OCI-LY3 (cell line): ENCODE data around the gene CYP24A1.

ENCODE experiments used
- H2AFZ ChIP-seq: fragments of 200-600, 300-600 bp; shearing (Covaris generic); 2 replicates; pipeline ENCODE4 v1.6.0; 2014; ENCODE audit warnings: antibody characterized with exemption, low read depth, low read length
- H3K27ac ChIP-seq: fragments of 200-600, 300-600 bp; sonication (generic); 2 replicates; pipeline ENCODE4 v1.5.1; 2014; ENCODE audit warnings: mild to moderate bottlenecking, low read length, moderate library complexity, mixed read lengths
- H3K27me3 ChIP-seq: fragments of 200-600, 300-600 bp; sonication (generic); 2 replicates; pipeline ENCODE4 v1.6.1; 2014; ENCODE audit warnings: low read depth, low read length, mixed read lengths
- H3K36me3 ChIP-seq: fragments of 200-600, 300-600 bp; sonication (generic); replicated peaks from 2 replicates; pipeline ENCODE3; 2014; ENCODE audit warnings: low read depth, low read length, mixed read lengths
- H3K4me1 ChIP-seq: fragments of 300-600, 200-600 bp; sonication (generic); 2 replicates; pipeline ENCODE4 v1.6.1; 2014; ENCODE audit warnings: low read length, mixed read lengths
- H3K4me2 ChIP-seq: fragments of 200-600, 300-600 bp; sonication (generic); 2 replicates; pipeline ENCODE4 v1.6.1; 2014; ENCODE audit warnings: low read length, mixed read lengths
- H3K4me3 ChIP-seq: fragments of 300-600, 200-600 bp; sonication (generic); 2 replicates; pipeline ENCODE4 v1.5.1; 2014; ENCODE audit warnings: antibody characterized with exemption, mild to moderate bottlenecking, low read length, moderate library complexity
- H3K79me2 ChIP-seq: fragments of 300-600, 200-600 bp; shearing (Covaris generic); 2 replicates; pipeline ENCODE4 v1.6.1; 2014; ENCODE audit warnings: mild to moderate bottlenecking, low read length, mixed read lengths
- H3K9ac ChIP-seq: fragments of 300-600, 200-600 bp; shearing (Covaris generic); 2 replicates; pipeline ENCODE4 v1.6.0; 2014; ENCODE audit warnings: mild to moderate bottlenecking, low read length, moderate library complexity
- H3K9me3 ChIP-seq: fragments of 200-600, 300-600 bp; shearing (Covaris generic); 2 replicates; pipeline ENCODE4 v1.6.1; 2014; ENCODE audit warnings: low read length, mixed read lengths; ENCODE audit not compliant: insufficient read depth
- H4K20me1 ChIP-seq: fragments of 200-600, 300-600 bp; sonication (generic); 2 replicates; pipeline ENCODE4 v1.6.1; 2016; ENCODE audit warnings: low read length, mixed read lengths; ENCODE audit not compliant: insufficient read depth
- EZH2phosphoT487 ChIP-seq: fragments of 200-600 bp; shearing (Covaris generic); IDR thresholded peaks from 2 replicates; pipeline ENCODE4 v1.6.1; 2018; ENCODE audit warnings: antibody characterized with exemption, mixed run types, low read depth
- TF ChIP-seq, protein P1 (sequence below): fragments of 200-600, 300-600 bp; sonication (generic); IDR thresholded peaks from 2 replicates; pipeline ENCODE4 v1.5.1; 2014; ENCODE audit warnings: antibody characterized with exemption, low read length, low read depth

CYP24A1 gene

DNA sequence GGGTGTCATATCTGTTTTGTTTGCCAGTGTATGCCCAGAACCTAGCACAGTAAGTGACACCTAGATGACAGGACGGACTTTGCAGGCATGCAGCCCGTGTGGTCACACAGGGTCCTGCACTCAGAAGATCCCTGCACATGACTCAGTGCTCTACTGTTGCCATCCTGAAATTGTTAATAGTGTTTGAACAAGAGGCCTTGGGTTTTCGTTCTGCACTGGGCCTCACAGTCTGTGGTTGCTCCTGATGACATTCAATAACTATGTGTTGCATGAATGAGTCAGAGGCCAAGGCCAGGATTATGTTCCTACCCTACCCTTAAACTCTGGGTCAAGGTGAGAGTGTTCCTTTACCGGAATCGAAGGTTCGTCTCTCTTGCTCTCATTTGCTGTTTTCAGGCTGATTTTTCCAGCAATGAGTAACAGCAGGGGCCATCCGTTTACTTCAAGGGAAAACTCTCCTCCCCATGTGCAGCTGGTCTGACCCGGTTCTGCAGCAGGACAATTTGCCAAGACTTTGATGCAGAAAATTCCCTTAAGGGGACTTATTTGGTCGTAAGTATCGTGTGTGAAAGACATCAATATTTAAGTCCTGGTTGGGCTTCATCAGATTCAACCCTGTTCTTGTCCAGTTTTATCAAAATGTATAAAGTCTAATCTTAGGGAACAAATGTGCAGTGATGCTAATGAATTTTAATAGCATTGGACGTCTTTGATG, 21.1 kb upstream of the CYP24A1 start:
- Histone ChIP-seq H3K4me3 (peak overlapping the region; percentile 59), H3K9ac (no peak overlapping the region), H3K4me1 (peaks cover 24% of the 10 kb centered on the region), H3K27me3 (peaks cover 19% of the 10 kb centered on the region), H3K79me2 (no peaks in the 10 kb centered on the region), H4K20me1 (no peaks in the 10 kb centered on the region), H3K27ac (no peak overlapping the region), H3K4me2 (peak overlapping the region; percentile 82), H3K9me3 (no peaks in the 10 kb centered on the region), H2AFZ (peak overlapping the region; percentile 40; the same call in 1 of the 2 replicates), H3K36me3 (no peaks in the 10 kb centered on the region)
- TF ChIP-seq, protein P1, sequence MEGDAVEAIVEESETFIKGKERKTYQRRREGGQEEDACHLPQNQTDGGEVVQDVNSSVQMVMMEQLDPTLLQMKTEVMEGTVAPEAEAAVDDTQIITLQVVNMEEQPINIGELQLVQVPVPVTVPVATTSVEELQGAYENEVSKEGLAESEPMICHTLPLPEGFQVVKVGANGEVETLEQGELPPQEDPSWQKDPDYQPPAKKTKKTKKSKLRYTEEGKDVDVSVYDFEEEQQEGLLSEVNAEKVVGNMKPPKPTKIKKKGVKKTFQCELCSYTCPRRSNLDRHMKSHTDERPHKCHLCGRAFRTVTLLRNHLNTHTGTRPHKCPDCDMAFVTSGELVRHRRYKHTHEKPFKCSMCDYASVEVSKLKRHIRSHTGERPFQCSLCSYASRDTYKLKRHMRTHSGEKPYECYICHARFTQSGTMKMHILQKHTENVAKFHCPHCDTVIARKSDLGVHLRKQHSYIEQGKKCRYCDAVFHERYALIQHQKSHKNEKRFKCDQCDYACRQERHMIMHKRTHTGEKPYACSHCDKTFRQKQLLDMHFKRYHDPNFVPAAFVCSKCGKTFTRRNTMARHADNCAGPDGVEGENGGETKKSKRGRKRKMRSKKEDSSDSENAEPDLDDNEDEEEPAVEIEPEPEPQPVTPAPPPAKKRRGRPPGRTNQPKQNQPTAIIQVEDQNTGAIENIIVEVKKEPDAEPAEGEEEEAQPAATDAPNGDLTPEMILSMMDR: 0 out of 2 replicates have a peak, but pooled peaks have one; percentile 4
- no peak for TF ChIP-seq EZH2phosphoT487

DNA sequence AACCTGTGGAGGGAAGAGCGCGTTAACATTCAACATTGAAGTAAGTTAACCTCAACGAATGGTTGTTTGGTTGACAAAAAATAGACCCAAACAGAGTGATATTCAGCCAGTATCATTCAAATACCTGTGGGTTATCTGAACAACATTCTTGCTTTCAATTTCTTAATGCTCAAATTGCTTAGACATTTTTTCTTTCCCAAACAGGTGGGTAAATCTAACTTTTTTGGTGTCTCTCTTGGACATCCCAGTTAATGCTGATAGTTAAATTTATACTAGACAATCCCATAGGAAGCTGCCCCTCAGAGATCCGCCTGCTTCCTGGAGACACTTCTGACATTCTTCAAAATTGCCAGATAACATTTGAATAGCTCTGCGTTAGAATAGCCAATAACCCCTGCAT, 20.0 kb upstream of the CYP24A1 start:
- Histone ChIP-seq H4K20me1 (no peaks in the 10 kb centered on the region), H3K27me3 (peaks cover 19% of the 10 kb centered on the region), H3K4me2 (no peak overlapping the region), H2AFZ (no peak overlapping the region), H3K4me1 (peaks cover 20% of the 10 kb centered on the region), H3K9ac (no peak overlapping the region), H3K79me2 (no peaks in the 10 kb centered on the region), H3K27ac (no peak overlapping the region), H3K4me3 (no peak overlapping the region), H3K9me3 (no peaks in the 10 kb centered on the region), H3K36me3 (no peaks in the 10 kb centered on the region)
- TF ChIP-seq EZH2phosphoT487: no peak

DNA sequence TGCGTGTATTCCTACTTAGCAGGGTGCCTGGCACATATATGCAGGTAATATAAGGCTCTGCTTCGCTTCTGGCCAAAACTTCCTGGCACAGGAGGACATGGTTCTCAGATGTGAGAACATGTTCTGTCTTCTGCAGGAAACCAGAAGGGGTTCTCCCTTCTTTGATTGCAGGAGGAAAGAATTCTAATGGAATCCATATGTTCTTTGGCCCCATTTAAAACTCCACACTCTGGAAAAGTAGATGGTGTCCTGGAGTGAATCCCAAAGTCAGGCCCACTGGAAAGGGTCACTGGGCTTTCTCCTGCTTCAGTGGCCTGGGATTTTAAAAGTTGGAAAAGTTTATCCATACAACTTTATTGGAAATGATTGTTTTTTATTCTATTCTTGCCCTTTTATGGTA, 16.4 kb upstream of the CYP24A1 start:
- H3K27ac ChIP-seq: no peak overlapping the region
- H2AFZ ChIP-seq: no peak overlapping the region
- H3K4me1 ChIP-seq: peaks cover 7% of the 10 kb centered on the region
- H3K36me3 ChIP-seq: no peaks in the 10 kb centered on the region
- no peak overlapping the region for H3K4me2 ChIP-seq
- no peak overlapping the region for H3K4me3 ChIP-seq
- no peaks in the 10 kb centered on the region for H3K9me3 ChIP-seq
- no peaks in the 10 kb centered on the region for H4K20me1 ChIP-seq
- no peaks in the 10 kb centered on the region for H3K79me2 ChIP-seq
- peaks cover 23% of the 10 kb centered on the region for H3K27me3 ChIP-seq
- H3K9ac ChIP-seq: no peak overlapping the region
- TF ChIP-seq, protein P1: no peak
- TF ChIP-seq EZH2phosphoT487: no peak

DNA sequence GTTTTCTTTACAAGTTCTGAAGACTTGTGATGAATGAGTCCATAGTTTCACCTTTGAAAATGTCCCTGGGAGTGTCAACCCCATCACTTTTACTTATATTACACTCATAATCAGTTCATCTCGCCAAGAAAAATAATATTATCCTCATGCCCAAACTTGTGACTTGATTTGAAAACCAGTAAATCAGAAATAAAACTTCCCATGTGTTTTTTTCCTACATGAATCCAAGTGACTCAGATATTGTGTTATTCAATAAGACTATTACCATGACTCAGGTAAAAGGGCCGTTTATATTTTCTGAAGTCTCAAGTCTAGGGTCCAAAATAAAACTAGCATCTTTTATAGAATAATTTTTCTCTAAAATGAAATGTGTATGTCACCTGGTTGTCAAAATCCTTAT, 15.8 kb upstream of the CYP24A1 start:
- Histone ChIP-seq H3K27me3 (peaks cover 29% of the 10 kb centered on the region), H3K4me1 (peaks cover 1% of the 10 kb centered on the region), H4K20me1 (no peaks in the 10 kb centered on the region), H3K4me2 (no peak overlapping the region), H2AFZ (no peak overlapping the region), H3K27ac (no peak overlapping the region), H3K79me2 (no peaks in the 10 kb centered on the region), H3K9ac (no peak overlapping the region), H3K9me3 (no peaks in the 10 kb centered on the region), H3K36me3 (no peaks in the 10 kb centered on the region), H3K4me3 (no peak overlapping the region)
- TF ChIP-seq, protein P1: no peak
- no peak for TF ChIP-seq EZH2phosphoT487
